DOHH2 (cell line): ENCODE data around the gene CBX3.

Experiments used
- CTCF ChIP-seq: fragments of 200-600 bp; sonication (generic); IDR thresholded peaks from one replicate; pipeline ENCODE4 v1.5.1; 2014; ENCODE audit warnings: antibody characterized with exemption, mild to moderate bottlenecking, low read depth, low read length; ENCODE audit not compliant: poor library complexity, severe bottlenecking
- EZH2phosphoT487 ChIP-seq: fragments of 200-600 bp; sonication (generic); IDR thresholded peaks from 2 replicates; pipeline ENCODE4 v1.6.1; 2017; ENCODE audit warnings: borderline replicate concordance, mild to moderate bottlenecking, antibody characterized with exemption, low read length, moderate library complexity, mixed read lengths

- TF ChIP-seq CTCF (no peak), EZH2phosphoT487 (no peak)
Measured at GRCh38 chr7:26187380-26188205, 14.0 kb upstream of the CBX3 start.
